Measurements from ENCODE around the gene NHSL2.
A peak's percentile ranks its signal among the peaks of the same experiment; 100 is the strongest.

Gene NHSL2

DNA sequence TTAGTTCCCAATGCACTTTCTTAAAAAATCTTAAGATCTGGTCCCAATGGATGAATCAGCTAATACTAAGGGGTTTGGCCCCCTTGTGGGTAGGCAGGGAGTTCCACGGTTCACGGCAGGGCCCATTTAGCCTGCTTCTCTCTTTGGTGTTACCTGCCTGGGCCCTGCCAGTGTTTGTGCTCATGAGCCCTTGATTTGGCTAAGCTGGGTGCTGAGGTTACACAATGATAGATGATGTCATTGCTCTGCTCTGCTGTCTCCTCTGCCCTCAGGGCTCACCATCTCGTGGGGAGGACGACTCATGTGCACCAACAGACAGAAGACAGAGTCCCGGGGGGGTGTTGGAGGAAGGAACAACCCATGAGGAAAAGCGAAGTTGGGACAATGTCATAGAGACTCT lies 196.7 kb downstream of the NHSL2 start:
- ChIA-PET POLR2A (ENCODE audit: low non-redundant PET) (no interaction called here), CTCF (no interaction called here)
- H3K27ac ChIP-seq: no peak overlapping the region
- peak; percentile 41 for DNase-seq (ENCODE audit: low spot score)
- TF ChIP-seq, protein P1, sequence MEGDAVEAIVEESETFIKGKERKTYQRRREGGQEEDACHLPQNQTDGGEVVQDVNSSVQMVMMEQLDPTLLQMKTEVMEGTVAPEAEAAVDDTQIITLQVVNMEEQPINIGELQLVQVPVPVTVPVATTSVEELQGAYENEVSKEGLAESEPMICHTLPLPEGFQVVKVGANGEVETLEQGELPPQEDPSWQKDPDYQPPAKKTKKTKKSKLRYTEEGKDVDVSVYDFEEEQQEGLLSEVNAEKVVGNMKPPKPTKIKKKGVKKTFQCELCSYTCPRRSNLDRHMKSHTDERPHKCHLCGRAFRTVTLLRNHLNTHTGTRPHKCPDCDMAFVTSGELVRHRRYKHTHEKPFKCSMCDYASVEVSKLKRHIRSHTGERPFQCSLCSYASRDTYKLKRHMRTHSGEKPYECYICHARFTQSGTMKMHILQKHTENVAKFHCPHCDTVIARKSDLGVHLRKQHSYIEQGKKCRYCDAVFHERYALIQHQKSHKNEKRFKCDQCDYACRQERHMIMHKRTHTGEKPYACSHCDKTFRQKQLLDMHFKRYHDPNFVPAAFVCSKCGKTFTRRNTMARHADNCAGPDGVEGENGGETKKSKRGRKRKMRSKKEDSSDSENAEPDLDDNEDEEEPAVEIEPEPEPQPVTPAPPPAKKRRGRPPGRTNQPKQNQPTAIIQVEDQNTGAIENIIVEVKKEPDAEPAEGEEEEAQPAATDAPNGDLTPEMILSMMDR (conservative IDR thresholded peaks at IDR 0.05; ENCODE audit: low read depth): no peak

DNA sequence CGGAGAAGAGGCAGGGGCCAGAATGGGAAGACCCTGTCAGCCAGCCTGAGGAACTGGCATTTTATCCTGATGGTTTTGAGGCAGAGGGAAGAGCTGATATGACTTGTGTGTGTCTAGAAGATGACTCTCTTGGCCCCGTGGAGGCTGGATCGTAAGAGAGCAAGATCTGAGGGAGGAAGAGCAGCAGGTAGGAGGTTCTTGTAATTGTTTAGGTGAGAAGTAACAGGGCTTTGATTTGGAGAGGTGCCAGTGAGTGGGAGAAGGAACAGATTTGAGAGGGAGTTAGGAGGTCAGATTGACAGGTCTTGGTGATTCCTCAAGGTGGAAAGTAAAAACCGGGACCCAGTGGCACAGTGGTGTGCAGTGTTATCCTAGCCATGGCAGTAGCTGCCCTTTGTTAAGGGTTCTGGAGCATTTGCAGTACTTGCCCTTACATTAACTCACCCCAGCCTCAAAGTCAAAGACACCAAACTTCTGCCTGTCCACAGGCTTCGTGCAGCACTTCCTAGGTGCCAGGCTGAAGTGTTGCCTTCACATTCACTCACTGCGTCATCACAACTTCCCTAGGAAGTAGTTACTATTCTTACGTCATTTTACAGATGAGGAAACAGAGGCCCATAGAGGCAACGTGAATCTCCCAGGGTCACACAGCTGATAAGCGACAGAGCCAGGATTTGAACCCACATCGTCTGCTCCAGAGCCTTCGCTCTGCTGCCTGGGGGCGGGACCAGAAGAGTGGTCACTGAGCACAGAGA lies 197.4 kb downstream of the NHSL2 start:
- CTCF ChIA-PET: interaction anchor here (0.6 kb wide), 1 partner anchor 95 kb away, joined by 5 read pairs; no protein-coding TSS in a partner anchor
- no peak overlapping the region for H3K27ac ChIP-seq
- no peak for DNase-seq (ENCODE audit: low spot score)
- TF ChIP-seq, protein P1 (conservative IDR thresholded peaks at IDR 0.05; ENCODE audit: low read depth): no peak
- POLR2A ChIA-PET (ENCODE audit: low non-redundant PET): no interaction called here

DNA sequence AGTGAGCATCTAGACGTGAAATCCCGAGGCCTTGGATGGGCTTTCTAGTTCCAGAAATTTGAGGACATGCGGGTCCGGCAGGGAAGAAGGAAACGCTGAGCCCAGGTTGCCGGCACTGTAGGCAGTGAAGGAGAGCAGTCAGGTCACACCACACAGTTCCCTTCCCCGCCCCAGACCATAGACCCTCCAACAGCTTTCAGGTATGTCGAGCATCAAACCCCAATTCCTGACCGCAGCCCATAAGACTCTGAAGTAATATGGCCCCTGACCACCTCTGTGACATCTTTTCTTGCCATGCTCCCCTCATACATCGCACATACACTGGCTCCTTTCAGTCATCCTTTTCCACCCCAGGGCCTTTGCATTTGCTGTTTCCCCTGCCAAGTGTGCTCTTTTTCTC lies 198.0 kb downstream of the NHSL2 start:
- ChIA-PET CTCF (interaction anchor here (0.6 kb wide), 1 partner anchor 96 kb away, joined by 5 read pairs; no protein-coding TSS in a partner anchor), POLR2A (ENCODE audit: low non-redundant PET) (no interaction called here)
- TF ChIP-seq, protein P1 (conservative IDR thresholded peaks at IDR 0.05; ENCODE audit: low read depth): no peak
- H3K27ac ChIP-seq: no peak overlapping the region
- no peak for DNase-seq (ENCODE audit: low spot score)

DNA sequence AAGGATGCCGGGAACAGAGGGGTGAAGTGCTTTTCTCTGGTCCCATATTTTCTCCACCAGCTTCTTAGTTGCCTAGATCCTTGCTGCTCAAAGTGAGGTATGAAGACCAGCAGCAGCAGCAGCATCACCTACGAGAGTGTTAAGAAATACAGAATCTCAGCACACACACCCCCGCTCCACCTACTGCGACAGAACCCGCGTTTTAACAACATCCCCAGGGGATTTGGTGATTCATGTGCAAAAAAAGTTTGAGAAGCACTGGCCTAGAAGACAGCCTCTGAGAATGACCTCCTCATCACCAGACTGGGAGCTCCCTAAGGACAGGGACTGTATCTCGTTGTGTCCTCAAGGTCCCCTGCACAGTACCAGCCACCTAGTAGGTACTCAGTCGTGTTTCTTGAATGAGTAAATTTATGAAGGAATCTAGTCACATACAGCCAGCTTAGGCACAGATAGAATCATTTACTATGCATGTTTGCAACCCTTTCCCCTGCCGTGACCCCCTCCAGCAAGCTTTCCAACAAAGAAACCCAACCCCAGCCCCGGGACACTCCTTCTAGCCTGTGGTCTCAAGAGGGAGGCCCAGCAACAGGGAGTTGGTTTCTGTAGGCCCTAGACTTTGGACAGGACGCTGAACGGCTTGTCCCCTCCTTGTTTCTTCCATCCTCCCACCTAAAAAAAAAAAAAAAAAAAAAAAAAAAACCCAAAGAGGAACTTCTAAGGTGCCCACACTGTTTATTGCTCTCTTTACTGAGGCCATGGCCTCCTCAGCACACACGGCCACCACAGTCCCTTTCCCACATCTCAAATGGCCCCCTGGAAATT lies 199.6 kb downstream of the NHSL2 start:
- ChIA-PET CTCF (no interaction called here), POLR2A (ENCODE audit: low non-redundant PET) (no interaction called here)
- TF ChIP-seq, protein P1 (conservative IDR thresholded peaks at IDR 0.05; ENCODE audit: low read depth): no peak
- no peak for DNase-seq (ENCODE audit: low spot score)
- H3K27ac ChIP-seq: no peak overlapping the region

DNA sequence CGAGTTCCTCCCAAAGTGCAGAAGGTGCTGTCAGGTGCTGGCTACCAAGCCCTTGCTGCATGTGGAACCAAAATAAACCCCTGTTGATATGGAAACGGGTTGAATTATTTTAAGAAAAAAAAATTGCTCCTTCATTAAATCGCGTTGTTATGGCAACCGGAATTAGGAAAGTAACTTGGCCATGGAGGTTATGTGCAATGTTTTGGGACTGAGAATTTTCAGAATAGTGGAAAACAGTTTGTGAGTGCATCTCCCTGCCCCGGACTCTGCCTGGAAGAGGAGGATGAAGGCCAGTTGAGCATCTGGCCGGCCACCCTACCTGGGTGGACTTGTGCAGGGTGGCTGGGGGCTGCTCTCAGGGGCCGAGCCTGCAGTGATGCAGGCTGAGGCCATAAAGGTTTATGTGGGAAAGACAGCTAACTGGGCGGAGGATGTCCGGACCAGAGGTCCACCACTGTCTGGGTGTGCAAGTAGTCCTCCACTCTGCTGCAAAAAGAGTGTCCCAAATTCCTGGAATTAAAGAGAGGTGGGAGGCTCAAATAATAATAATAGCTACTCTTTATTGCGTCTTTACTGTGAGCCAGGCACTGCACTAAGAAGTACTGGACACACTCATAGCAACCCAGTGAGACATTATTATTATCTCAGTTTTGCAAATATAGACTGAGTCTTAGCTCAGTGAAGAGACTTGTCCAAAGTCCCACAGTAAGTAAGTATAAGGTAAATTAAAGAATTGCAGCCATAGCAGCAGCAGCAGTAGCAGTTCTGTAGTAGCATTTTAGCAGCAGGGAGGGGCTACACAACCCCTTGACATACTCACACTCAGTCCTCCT lies 200.4 kb downstream of the NHSL2 start:
- TF ChIP-seq, protein P1 (conservative IDR thresholded peaks at IDR 0.05; ENCODE audit: low read depth): no peak
- CTCF ChIA-PET: no interaction called here
- no peak for DNase-seq (ENCODE audit: low spot score)
- POLR2A ChIA-PET (ENCODE audit: low non-redundant PET): no interaction called here
- H3K27ac ChIP-seq: no peak overlapping the region

DNA sequence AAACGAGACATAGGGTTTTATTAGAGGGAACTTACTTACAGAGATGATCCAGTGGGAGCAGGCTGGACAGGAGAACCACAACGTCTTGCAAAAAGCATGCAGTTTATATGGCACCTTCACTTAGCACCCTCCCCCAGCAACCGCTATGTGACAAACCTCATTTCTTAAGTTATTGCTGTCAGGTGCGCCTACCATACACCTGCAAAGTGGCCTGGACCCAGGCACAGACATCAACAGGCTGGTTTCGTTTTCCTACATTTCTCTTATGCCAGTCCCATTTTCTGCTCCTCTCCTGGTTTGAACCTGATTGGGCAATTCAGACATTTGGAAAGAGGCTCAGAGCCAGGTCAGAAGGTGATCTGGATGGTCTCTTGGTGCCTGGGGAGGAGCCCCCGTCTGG lies 202.8 kb downstream of the NHSL2 start:
- POLR2A ChIA-PET (ENCODE audit: low non-redundant PET): no interaction called here
- CTCF ChIA-PET: no interaction called here
- no peak overlapping the region for H3K27ac ChIP-seq
- TF ChIP-seq, protein P1 (conservative IDR thresholded peaks at IDR 0.05; ENCODE audit: low read depth): no peak
- no peak for DNase-seq (ENCODE audit: low spot score)

Measured in RWPE1 (cell line).